ENCODE measurements around the gene NEU4.

The NEU4 gene

GRCh38 chr2:241801611-241802420, 7.2 kb upstream of the NEU4 start:
- H3K4me3 ChIP-seq (ENCODE audit: low read depth, low read length, poor library complexity, severe bottlenecking): no peak overlapping the region
- no peaks in the 10 kb centered on the region for H3K79me2 ChIP-seq (ENCODE audit: insufficient read depth, low read length)
- no peak for TF ChIP-seq CTCF (IDR thresholded peaks at IDR 0.05; ENCODE audit: low read length)
- no peak for TF ChIP-seq EZH2 (IDR thresholded peaks at IDR 0.05; ENCODE audit: borderline replicate concordance, low read length)
- H3K9ac ChIP-seq (ENCODE audit: low read length): no peak overlapping the region
- H3K27ac ChIP-seq (ENCODE audit: low read depth, low read length, poor library complexity, severe bottlenecking): no peak overlapping the region
- H3F3A ChIP-seq (ENCODE audit: insufficient read depth, low read length): no peaks in the 10 kb centered on the region
- no peaks in the 10 kb centered on the region for H3K9me2 ChIP-seq (ENCODE audit: low read depth, low read length)
- no peaks in the 10 kb centered on the region for H3K36me3 ChIP-seq (ENCODE audit: insufficient read depth, low read length)
- peaks cover 3% of the 10 kb centered on the region for H3K4me1 ChIP-seq (ENCODE audit: insufficient read depth, low read length, severe bottlenecking)
- H4K20me1 ChIP-seq (ENCODE audit: insufficient read depth, low read length): no peaks in the 10 kb centered on the region
- H3K4me2 ChIP-seq (ENCODE audit: low read length): no peak overlapping the region
- no peaks in the 10 kb centered on the region for H3K9me3 ChIP-seq (ENCODE audit: low read length)
- H2AFZ ChIP-seq (ENCODE audit: low read length): no peak overlapping the region
- no peaks in the 10 kb centered on the region for H3K27me3 ChIP-seq (ENCODE audit: insufficient read depth, low read length)

DNA sequence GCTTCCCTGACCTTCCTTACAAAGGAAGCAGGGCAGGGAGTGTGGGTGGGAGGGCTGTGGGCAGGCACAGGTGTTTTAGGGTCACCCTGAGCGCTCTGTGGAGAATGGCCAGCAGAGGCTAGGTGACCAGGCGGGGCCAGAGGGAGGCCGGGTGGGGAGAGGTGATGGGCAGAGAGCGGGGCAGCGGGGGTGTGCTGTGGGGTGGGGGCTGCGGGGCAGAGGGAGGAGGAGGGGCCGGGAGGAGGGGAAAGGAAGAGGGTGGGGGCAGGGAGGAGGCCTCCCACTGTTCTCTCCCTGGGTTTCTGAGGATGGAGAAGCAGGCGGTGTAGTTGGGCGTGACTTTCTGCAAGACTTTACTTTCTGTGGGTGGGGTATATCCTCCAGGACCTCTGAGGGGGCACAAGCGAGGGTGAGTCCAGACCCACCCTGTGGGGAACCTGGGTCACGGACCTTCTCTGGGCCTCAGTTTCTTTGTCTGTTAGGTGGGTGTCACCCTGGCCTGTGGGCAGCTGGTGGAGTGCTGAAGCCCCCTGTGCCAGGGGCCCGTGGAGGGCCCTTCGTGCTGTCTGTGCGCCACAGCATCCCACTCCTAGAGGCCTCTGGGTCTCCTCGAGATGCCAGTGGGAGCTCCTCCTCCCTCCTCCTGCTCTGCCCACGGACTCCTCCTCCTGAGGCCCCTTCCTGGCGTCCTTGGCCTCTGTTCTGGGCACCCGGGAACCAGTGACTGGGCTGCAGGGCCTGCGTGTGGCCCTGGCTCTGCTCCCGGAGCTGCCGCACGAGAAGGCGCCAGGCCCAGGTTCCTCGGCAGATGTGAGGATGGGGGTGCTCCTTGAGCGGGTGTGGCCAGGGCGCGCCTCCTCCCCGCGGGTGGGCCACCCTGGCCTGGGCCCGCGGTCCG, 6.3 kb upstream of the NEU4 start:
- H3K9me3 ChIP-seq (ENCODE audit: low read length): no peaks in the 10 kb centered on the region
- no peaks in the 10 kb centered on the region for H3F3A ChIP-seq (ENCODE audit: insufficient read depth, low read length)
- peaks cover 3% of the 10 kb centered on the region for H3K4me1 ChIP-seq (ENCODE audit: insufficient read depth, low read length, severe bottlenecking)
- no peaks in the 10 kb centered on the region for H4K20me1 ChIP-seq (ENCODE audit: insufficient read depth, low read length)
- TF ChIP-seq CTCF (IDR thresholded peaks at IDR 0.05; ENCODE audit: low read length) (no peak), EZH2 (IDR thresholded peaks at IDR 0.05; ENCODE audit: borderline replicate concordance, low read length) (no peak)
- no peaks in the 10 kb centered on the region for H3K79me2 ChIP-seq (ENCODE audit: insufficient read depth, low read length)
- H2AFZ ChIP-seq (ENCODE audit: low read length): no peak overlapping the region
- no peak overlapping the region for H3K4me3 ChIP-seq (ENCODE audit: low read depth, low read length, poor library complexity, severe bottlenecking)
- H3K4me2 ChIP-seq (ENCODE audit: low read length): peak overlapping the region; percentile 62
- H3K27me3 ChIP-seq (ENCODE audit: insufficient read depth, low read length): no peaks in the 10 kb centered on the region
- H3K27ac ChIP-seq (ENCODE audit: low read depth, low read length, poor library complexity, severe bottlenecking): no peak overlapping the region
- no peak overlapping the region for H3K9ac ChIP-seq (ENCODE audit: low read length)
- no peaks in the 10 kb centered on the region for H3K9me2 ChIP-seq (ENCODE audit: low read depth, low read length)
- H3K36me3 ChIP-seq (ENCODE audit: insufficient read depth, low read length): no peaks in the 10 kb centered on the region

DNA sequence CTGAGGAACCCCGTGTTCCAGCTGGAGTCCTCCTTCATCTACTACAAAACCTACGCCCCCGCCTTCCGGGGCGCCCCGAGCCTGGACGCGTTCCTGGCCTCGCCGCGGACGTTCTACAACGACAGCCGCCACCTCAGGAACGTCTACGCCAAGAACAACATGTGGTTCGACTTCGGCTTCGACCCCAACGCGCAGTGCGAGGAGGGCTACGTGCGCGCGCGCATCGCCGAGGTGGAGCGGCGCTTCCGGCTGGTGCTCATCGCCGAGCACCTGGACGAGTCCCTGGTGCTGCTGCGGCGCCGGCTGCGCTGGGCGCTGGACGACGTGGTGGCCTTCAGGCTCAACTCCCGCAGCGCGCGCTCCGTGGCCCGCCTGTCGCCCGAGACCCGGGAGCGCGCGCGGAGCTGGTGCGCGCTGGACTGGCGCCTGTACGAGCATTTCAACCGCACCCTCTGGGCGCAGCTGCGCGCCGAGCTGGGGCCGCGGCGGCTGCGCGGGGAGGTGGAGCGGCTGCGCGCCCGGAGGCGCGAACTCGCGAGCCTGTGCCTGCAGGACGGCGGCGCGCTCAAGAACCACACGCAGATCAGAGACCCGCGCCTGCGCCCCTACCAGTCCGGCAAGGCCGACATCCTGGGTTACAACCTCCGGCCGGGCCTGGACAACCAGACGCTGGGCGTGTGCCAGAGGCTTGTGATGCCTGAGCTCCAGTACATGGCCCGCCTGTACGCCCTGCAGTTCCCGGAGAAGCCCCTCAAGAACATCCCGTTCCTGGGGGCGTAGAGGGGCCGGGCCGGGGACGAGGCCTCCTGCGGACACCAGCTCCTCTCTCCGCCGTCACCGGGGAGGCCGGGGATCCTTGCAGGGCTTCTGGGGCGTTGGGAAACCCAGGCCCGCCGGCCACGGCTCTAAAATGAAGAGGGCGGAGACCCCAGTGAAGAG, 5.3 kb upstream of the NEU4 start:
- Histone ChIP-seq H3K36me3 (ENCODE audit: insufficient read depth, low read length) (no peaks in the 10 kb centered on the region), H3F3A (ENCODE audit: insufficient read depth, low read length) (no peaks in the 10 kb centered on the region), H3K9ac (ENCODE audit: low read length) (no peak overlapping the region; the same call in 1 of the 2 replicates), H4K20me1 (ENCODE audit: insufficient read depth, low read length) (no peaks in the 10 kb centered on the region), H3K4me1 (ENCODE audit: insufficient read depth, low read length, severe bottlenecking) (peaks cover 3% of the 10 kb centered on the region), H3K9me2 (ENCODE audit: low read depth, low read length) (no peaks in the 10 kb centered on the region), H3K27ac (ENCODE audit: low read depth, low read length, poor library complexity, severe bottlenecking) (no peak overlapping the region), H3K79me2 (ENCODE audit: insufficient read depth, low read length) (no peaks in the 10 kb centered on the region), H3K9me3 (ENCODE audit: low read length) (no peaks in the 10 kb centered on the region), H3K4me2 (ENCODE audit: low read length) (peak overlapping the region; percentile 62), H3K27me3 (ENCODE audit: insufficient read depth, low read length) (no peaks in the 10 kb centered on the region), H2AFZ (ENCODE audit: low read length) (no peak overlapping the region), H3K4me3 (ENCODE audit: low read depth, low read length, poor library complexity, severe bottlenecking) (peak overlapping the region; percentile 50)
- TF ChIP-seq CTCF (IDR thresholded peaks at IDR 0.05; ENCODE audit: low read length) (no peak), EZH2 (IDR thresholded peaks at IDR 0.05; ENCODE audit: borderline replicate concordance, low read length) (no peak)

All from OCI-LY1 (cell line).